Activated T-helper 9 cell treated with anti-CD3 and anti-CD28 coated beads, Interleukin-2, amount 50 U/mL, for 16 hours (primary cell): ENCODE measurements around the gene NKAIN4.

Source experiments
- DNase-seq: peaks from one replicate; pipeline ENCODE4 v3.0.0-alpha.2; 2020; ENCODE audit warnings: low read depth

NKAIN4 gene

GRCh38 chr20:63288581-63289251 lies 34.5 kb upstream of the NKAIN4 start:
- DNase-seq = no peak

GRCh38 chr20:63287697-63288580 lies 33.7 kb upstream of the NKAIN4 start:
- DNase-seq = no peak

- DNase-seq = no peak
These were observed 32.8 kb upstream of the NKAIN4 start for GRCh38 chr20:63286781-63287696.

- DNase-seq = no peak
These were observed 31.7 kb upstream of the NKAIN4 start for GRCh38 chr20:63285636-63286615.

GRCh38 chr20:63284981-63285524 lies 30.8 kb upstream of the NKAIN4 start:
- no peak for DNase-seq

- DNase-seq = no peak
These were observed 30.3 kb upstream of the NKAIN4 start for GRCh38 chr20:63284544-63284949.

GRCh38 chr20:63284083-63284440 lies 29.8 kb upstream of the NKAIN4 start:
- DNase-seq = no peak

- DNase-seq = no peak
These were observed 29.3 kb upstream of the NKAIN4 start for GRCh38 chr20:63283397-63284082.

- no peak for DNase-seq
These were observed 28.7 kb upstream of the NKAIN4 start for GRCh38 chr20:63282946-63283345.

GRCh38 chr20:63281742-63282665 lies 27.7 kb upstream of the NKAIN4 start:
- DNase-seq = no peak

- no peak for DNase-seq
These were observed 26.8 kb upstream of the NKAIN4 start for GRCh38 chr20:63280929-63281545.

GRCh38 chr20:63280371-63280770 lies 26.1 kb upstream of the NKAIN4 start:
- no peak for DNase-seq

- DNase-seq = no peak
These were observed 25.7 kb upstream of the NKAIN4 start for GRCh38 chr20:63279931-63280330.

- DNase-seq = no peak
These were observed 24.4 kb upstream of the NKAIN4 start for GRCh38 chr20:63278661-63279060.

GRCh38 chr20:63277466-63278272 lies 23.4 kb upstream of the NKAIN4 start:
- DNase-seq = no peak

GRCh38 chr20:63276956-63277355 lies 22.7 kb upstream of the NKAIN4 start:
- DNase-seq = no peak

GRCh38 chr20:63275825-63276224 lies 21.6 kb upstream of the NKAIN4 start:
- DNase-seq = no peak
